ENCODE results near the gene NOX5. TPM values are rescaled to one million over a fixed set of nuclear protein-coding genes. Genes with fewer than 3 reads are reported as not detected.

NOX5 gene
- polyA plus RNA-seq, 1 donor from 2014 or later: not detected

DNA sequence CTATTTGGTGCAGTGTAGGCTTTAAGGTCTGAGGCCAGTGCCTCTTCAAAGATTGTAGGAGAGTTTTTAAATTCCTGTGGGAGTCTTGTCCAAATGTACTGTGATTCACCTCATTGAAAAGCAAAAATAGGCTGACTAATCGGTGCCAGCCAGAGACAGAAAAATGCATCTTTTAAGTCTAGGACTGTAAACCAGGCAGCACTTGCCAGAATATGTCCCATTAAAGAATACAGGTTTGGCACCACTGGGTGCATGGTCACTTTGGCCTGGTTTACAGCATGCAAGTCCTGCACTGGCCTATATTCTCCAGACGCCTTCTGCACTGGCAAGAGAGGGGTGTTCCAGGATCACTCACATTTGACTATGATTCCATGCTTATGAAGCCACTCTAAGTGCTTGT lies 20.3 kb upstream of the NOX5 start:
- H2AFZ ChIP-seq (ENCODE audit: low read depth, low read length): no peak overlapping the region
- no peaks in the 10 kb centered on the region for H3K27me3 ChIP-seq (ENCODE audit: insufficient read depth, low read depth, low read length)
- TF ChIP-seq, protein P1, sequence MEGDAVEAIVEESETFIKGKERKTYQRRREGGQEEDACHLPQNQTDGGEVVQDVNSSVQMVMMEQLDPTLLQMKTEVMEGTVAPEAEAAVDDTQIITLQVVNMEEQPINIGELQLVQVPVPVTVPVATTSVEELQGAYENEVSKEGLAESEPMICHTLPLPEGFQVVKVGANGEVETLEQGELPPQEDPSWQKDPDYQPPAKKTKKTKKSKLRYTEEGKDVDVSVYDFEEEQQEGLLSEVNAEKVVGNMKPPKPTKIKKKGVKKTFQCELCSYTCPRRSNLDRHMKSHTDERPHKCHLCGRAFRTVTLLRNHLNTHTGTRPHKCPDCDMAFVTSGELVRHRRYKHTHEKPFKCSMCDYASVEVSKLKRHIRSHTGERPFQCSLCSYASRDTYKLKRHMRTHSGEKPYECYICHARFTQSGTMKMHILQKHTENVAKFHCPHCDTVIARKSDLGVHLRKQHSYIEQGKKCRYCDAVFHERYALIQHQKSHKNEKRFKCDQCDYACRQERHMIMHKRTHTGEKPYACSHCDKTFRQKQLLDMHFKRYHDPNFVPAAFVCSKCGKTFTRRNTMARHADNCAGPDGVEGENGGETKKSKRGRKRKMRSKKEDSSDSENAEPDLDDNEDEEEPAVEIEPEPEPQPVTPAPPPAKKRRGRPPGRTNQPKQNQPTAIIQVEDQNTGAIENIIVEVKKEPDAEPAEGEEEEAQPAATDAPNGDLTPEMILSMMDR (IDR thresholded peaks at IDR 0.05; ENCODE audit: poor library complexity, severe bottlenecking): no peak
- no peak for TF ChIP-seq SMC3 (conservative IDR thresholded peaks at IDR 0.05; ENCODE audit: poor library complexity)
- TF ChIP-seq REST (IDR thresholded peaks at IDR 0.05; ENCODE audit: borderline replicate concordance): no peak
- no peak for TF ChIP-seq EP300 (conservative IDR thresholded peaks at IDR 0.05; ENCODE audit: poor library complexity, severe bottlenecking)
- no peak for TF ChIP-seq POLR2AphosphoS5 (IDR thresholded peaks at IDR 0.05)
- no peak for TF ChIP-seq EZH2 (IDR thresholded peaks at IDR 0.05; ENCODE audit: borderline replicate concordance, insufficient read depth, low read length, poor library complexity, severe bottlenecking)
- TF ChIP-seq TAF1 (IDR thresholded peaks at IDR 0.05; ENCODE audit: low read depth): no peak
- TF ChIP-seq MXI1 (conservative IDR thresholded peaks at IDR 0.05; ENCODE audit: poor library complexity, severe bottlenecking): no peak
- TF ChIP-seq RAD21 (conservative IDR thresholded peaks at IDR 0.05): no peak
- H3K36me3 ChIP-seq (ENCODE audit: insufficient read depth, low read length): no peaks in the 10 kb centered on the region
- no peak overlapping the region for H3K4me3 ChIP-seq (ENCODE audit: low read length)
- no peak overlapping the region for H3K27ac ChIP-seq (ENCODE audit: low read length)
- no peaks in the 10 kb centered on the region for H3K9me2 ChIP-seq (ENCODE audit: insufficient read depth, low read length)
- no peaks in the 10 kb centered on the region for H3F3A ChIP-seq (ENCODE audit: insufficient read depth, low read length, poor library complexity, severe bottlenecking)
- H4K20me1 ChIP-seq (ENCODE audit: insufficient read depth): no peaks in the 10 kb centered on the region
- H3K9ac ChIP-seq (ENCODE audit: low read length): no peak overlapping the region
- H3K9me3 ChIP-seq (ENCODE audit: low read length): no peaks in the 10 kb centered on the region
- no peak overlapping the region for H3K4me2 ChIP-seq (ENCODE audit: low read length)
- no peaks in the 10 kb centered on the region for H3K79me2 ChIP-seq (replicated peaks; ENCODE audit: insufficient read depth, low read length)

- no peaks in the 10 kb centered on the region for H3K79me2 ChIP-seq (replicated peaks; ENCODE audit: insufficient read depth, low read length)
- no peaks in the 10 kb centered on the region for H3K36me3 ChIP-seq (ENCODE audit: insufficient read depth, low read length)
- no peak overlapping the region for H3K4me2 ChIP-seq (ENCODE audit: low read length)
- no peak overlapping the region for H3K4me3 ChIP-seq (ENCODE audit: low read length)
- TF ChIP-seq REST (IDR thresholded peaks at IDR 0.05; ENCODE audit: borderline replicate concordance) (no peak), POLR2AphosphoS5 (IDR thresholded peaks at IDR 0.05) (no peak), RAD21 (conservative IDR thresholded peaks at IDR 0.05) (no peak), SMC3 (conservative IDR thresholded peaks at IDR 0.05; ENCODE audit: poor library complexity) (no peak), TAF1 (IDR thresholded peaks at IDR 0.05; ENCODE audit: low read depth) (no peak), MXI1 (conservative IDR thresholded peaks at IDR 0.05; ENCODE audit: poor library complexity, severe bottlenecking) (no peak), EP300 (conservative IDR thresholded peaks at IDR 0.05; ENCODE audit: poor library complexity, severe bottlenecking) (no peak), EZH2 (IDR thresholded peaks at IDR 0.05; ENCODE audit: borderline replicate concordance, insufficient read depth, low read length, poor library complexity, severe bottlenecking) (no peak)
- TF ChIP-seq, protein P1 (IDR thresholded peaks at IDR 0.05; ENCODE audit: poor library complexity, severe bottlenecking): no peak
- no peak overlapping the region for H3K9ac ChIP-seq (ENCODE audit: low read length)
- H3K9me2 ChIP-seq (ENCODE audit: insufficient read depth, low read length): no peaks in the 10 kb centered on the region
- H4K20me1 ChIP-seq (ENCODE audit: insufficient read depth): no peaks in the 10 kb centered on the region
- H3K27me3 ChIP-seq (ENCODE audit: insufficient read depth, low read depth, low read length): no peaks in the 10 kb centered on the region
- no peak overlapping the region for H3K27ac ChIP-seq (ENCODE audit: low read length)
- H3K9me3 ChIP-seq (ENCODE audit: low read length): no peaks in the 10 kb centered on the region
- H2AFZ ChIP-seq (ENCODE audit: low read depth, low read length): no peak overlapping the region
- H3F3A ChIP-seq (ENCODE audit: insufficient read depth, low read length, poor library complexity, severe bottlenecking): no peaks in the 10 kb centered on the region
Observed at GRCh38 chr15:68994981-68995761, 19.3 kb upstream of the NOX5 start.
